Measurements from ENCODE around the gene GFRA1.

Gene GFRA1

DNA sequence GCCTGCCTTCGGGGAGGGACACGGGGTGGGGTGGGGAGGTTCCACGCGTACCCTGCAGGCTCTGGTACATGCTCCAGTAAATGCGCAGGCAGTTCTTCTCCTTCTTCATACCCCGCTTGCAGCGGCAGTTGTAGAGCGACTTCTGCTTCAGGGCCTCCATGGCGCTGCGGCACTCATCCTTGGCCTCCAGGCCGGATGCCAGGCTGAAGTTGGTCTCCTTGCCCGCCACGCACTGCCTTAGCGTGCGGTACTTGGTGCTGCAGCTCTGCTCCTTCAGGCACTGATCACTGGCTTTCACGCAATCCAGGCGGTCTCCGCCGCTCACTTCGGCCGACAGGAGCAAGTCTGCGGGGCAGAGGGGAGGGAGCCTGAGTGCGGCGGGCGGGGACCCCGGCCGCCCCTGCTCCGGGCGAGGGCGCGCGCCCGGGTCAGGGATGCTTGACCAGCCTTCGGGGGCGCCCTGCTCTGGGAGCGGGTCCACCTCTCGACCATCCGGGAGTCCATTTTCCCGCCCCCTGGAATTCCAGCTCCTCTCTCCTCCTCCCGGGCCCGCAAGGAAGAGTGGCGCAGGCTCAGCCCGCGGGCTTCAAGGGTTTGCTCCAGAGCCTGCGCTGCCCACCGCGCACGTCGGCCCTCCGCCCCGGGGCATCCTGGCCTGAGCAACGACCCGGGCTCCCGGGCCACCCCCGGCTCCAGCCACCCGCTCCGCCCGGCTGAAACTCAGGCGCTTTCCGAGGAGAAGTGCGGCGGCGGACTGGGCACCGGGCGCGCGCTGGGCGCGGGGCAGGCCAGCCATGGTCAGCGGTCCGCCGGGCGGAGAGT is 2.0 kb downstream of the GFRA1 start:
- no peak for DNase-seq

DNA sequence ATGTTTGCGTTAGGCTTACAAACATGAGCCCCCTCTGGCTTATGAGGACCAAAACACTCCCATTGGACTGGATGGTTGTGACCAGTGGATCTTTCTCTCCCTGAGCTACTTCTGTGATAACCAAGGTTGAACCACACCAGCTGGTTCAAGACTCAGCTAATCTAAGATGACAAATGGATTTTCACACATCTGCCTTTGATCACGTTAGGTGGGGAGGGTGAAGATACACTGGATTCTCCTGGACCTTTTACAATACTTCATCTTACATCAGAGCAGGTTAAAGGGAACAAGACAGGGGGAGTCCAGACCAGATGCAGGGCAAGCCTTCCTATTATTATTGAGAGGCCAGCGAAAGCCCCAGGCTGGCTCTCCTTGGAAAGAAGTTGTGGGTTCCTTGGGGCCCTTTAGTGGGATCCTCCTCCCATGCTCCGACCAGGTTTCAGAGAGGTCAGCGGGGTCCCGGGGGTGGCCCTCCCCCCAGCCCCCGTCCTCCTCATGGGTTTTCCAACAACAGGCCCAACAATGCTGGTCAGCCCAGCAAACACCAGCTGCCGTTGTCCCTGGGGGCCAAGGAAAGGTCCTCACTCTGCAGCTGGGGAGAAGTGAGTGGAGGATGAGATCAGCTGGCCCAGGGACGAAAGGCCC is 2.8 kb downstream of the GFRA1 start:
- DNase-seq = no peak

DNA sequence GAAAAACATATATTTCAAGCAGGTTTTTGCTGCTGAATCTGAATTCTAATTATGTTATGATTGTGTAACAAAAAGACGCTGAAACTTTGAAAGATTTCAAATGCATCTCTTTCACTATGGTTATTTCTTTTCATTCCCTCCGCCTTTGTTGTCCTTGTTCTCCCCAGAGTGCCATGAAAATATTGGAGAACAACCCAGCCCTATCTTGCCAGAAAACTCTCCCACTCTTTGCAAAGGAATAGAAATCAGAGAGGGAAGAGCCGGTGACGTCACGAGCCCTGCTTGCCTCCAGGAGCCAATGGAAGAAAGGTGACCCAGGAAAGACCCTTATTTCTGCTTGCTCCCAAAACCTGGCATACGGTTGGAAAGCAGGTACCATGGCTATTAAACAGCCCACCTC is 3.4 kb downstream of the GFRA1 start:
- DNase-seq = no peak

DNA sequence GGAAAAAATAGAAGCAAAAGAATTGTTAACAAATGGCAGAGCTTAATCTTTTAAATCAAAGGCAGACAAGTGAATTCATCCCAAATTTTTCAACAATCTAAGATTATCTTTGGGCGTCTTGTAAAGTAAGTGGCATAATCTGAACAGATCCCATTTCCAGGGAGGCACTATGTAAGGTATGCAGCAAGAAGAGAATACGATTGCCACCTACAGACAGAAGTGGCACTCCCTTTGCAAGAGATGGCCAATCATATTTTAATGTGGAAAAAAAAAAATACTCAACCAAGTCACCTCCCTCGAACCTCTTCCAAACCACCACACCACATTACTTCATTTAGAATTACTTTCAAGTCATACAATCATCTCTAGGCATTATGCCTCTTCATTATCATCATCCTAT is 4.0 kb downstream of the GFRA1 start:
- no peak for DNase-seq

DNA sequence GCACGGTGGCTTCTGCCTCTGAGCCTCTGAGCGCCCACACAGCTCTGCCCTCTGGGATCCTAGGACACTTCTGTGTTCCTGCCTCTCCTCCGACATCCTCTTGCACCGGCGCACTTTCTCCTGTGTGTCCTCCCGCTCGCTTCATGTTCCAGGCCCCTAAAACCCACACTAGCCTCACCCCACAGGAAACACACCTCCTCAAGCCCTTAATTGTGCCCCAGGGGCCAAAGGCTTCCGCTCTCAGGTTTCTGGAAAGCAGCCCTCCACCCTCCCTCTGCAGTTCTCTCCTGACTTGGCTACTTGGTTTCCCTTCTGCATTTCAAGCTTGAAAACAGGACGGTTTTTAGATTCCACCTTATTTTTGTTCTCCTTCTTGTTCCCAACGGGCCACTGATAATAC is 7.3 kb downstream of the GFRA1 start:
- no peak for DNase-seq

DNA sequence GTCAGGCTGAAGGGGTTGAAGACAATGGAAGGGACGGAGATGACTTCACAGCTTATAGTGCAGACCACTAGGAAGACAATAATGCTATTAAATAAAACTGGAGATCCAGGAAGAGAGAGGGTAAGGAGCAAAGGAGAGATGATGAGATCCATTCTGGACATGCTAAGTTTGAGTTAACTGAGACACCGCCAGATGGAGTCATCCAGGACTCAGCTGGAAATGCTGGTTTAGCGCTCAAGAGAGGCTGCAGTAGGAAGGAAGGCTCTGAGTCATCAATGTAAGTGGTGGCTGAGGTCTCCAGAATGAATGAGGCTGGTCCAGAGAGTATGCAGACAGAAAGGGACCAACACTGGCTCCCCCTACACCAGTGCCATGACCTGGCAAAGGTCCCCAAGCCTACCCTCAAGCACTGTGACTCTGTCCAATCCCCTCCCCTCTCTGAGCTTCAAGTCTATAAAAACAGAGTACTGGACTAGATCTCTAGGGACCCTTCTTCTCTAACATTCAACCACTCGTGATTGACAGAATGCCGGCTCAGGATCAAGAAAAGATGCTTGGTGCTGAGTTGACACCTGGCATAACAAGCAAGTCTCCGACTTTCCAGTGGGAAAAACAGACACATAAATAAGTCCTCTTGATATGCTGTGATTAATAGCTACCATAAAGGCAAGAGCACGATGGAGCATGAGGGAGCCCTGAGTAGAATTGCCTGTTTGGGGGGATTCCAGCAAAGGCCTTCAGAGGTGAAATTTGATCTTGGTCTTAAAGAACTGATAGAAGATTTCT is 8.9 kb downstream of the GFRA1 start:
- DNase-seq = no peak

DNA sequence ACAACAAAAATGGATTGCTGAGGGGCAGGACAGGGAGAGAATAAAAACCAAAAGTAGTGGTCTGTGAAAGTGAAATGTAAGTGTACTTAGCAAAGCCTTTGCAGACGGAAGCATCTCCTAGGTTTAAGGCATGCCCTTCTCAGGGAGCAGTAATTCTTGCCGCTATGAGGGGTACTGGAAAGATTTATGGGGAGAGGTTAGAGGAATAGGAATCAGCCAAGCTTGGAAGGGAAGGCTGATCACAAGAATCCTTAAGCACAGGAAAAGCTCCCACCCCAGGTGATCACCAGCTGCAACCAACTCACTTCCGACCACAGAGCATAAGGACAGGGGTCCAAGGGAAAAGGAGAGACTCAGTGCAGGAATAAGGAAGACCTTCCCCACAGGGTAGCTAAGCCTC is 10.3 kb downstream of the GFRA1 start:
- DNase-seq = no peak

DNA sequence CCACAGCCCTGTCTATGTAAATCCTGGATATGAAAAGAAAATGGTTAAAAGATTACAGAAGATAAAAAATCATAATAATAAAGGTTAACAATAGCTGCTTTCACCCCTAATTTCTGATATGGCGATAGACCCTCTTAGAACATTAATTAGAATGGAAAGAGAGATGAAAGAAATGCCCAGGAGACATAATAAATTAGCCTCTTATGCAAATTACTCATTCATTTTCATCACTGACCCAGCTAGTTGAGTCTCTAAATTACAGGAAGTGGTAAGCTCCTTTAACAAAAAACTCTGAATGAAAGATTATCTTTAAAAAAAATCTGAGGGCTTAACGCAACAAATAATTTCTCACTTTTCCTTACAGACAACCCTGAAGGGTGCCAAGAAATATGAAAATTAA is 12.4 kb downstream of the GFRA1 start:
- no peak for DNase-seq

DNA sequence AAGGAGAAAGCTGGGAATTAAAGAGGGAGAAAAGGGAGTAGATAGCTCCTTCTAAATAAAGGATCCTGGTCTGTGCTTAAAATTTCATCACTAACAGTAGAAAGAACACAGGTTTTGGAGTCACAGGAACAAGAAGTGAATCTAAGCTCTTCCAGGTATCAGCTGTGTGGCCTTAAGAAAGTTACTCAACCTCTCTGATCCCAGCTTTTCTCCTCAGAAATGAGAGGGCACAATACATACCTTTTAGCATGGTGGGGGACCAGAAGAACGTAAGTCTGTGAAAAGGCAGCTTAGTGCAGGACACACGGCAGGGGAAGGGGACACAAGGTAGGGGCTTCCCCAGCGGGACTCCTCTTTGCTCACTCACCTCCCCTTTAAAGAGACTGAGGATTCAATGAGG is 13.4 kb downstream of the GFRA1 start:
- DNase-seq = no peak

DNA sequence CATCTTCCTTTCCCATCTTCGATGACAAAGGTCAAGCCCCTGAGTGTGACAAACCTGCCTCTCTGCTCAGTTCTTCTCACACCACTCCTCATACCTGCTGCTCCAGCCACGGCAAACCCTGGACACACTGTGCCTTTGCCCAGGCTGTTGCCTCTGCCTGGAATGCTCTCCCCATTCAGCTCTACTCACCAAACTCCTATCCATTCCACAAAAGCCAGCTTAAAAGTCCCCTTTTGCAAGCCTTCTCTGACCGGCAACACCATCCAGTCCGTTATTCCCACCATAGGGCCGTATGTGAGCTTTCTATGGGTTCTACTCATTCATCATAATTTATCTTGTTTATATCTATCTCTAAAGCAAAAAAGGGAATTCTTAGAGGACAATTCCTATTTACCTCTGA is 15.2 kb downstream of the GFRA1 start:
- DNase-seq = no peak

DNA sequence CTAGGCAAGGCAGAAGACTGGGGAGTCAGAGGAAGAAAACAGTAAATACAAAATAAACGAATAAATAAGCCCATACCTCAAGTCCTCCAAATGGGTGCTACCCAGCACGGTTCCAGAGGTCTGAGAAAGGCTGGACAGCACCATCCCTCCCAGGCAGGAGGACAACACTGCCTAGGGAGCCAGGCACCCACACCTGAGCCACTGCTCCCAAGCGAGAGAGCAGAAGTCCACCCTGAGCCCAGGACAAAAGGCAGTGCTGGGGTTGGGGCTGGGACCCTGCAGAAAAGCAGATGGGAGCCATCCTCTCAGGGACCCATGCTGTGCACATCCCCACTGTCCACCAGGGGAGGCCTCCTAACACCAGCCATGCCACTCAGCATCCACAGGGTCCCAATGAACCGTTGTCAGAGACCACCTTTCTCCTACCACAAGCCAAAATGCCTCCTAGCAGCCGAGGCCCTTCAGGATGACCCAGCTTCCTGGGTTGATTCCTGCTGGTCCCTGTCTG is 16.2 kb downstream of the GFRA1 start:
- no peak for DNase-seq

DNA sequence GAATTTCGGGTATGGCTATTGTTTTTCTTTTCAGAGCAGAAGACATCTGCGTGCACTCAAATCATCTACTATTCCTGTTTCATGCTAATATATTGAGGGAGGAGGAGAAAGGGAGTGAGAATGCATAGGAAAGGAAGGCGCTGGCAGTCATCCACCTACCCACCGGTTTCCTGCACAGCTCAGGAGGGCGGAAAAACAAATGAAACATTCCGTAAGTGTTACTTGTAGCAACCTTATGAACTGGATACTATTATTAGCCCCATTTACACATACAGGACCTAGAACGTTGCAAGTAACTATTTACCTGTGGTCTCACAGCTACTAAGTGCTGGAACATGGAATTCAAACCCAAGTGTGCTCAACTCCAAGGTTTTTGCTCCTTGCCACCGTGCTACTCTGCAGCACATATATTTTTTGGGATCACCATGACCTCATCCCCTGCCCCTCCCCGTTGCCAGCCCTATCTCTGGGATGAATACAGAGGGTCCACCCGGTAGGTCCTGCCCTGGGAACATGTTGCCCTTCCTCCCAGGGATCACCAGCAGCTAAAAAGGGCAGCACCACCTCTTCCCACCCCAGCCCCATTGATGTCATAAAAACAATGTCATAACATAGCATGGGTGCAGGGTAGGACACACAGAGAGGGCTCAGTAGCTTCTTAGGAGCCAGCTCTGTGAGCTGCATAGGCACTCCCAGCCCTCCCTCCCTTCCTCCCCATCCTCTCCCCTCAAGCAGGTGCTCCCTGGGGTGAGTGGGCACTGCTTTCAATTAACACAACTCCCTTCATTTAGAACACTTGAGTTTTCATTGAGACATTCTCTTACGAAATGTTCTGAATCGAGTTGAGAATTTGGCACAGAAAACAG is 16.9 kb downstream of the GFRA1 start:
- no peak for DNase-seq

DNA sequence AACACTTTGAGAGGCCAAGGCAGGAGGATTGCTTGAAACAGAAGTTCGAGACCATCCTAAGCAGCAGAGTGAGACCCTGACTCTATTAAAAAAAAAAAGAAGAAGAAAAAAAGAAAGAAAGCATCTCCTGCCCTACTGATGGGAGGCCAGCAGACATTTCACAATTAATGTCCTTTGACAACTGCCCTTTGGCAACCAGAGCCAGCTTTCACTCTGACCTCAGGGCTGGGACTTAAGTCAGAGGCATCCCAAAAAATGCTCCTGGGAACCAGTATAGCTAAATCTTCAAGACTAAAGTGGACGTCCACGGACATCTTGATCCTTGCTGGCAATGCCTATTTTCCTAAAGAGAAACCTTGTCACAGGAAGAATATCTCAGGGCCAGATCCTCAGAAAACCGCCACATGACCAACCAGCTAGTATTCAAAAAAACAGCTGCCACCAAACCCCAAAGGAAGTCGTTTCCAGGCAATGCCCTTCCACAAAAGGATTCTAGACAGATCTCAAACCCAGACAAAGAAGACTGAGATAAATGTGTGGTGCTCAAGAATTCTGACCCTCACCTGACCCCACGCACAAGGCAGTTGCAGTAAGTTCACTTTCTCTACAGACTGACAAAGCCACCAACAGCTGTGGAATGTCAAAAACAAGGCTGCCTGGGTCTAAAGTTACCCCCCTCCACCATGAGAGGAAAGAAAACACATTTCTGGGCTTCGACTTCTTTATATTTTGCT is 18.4 kb downstream of the GFRA1 start:
- no peak for DNase-seq

DNA sequence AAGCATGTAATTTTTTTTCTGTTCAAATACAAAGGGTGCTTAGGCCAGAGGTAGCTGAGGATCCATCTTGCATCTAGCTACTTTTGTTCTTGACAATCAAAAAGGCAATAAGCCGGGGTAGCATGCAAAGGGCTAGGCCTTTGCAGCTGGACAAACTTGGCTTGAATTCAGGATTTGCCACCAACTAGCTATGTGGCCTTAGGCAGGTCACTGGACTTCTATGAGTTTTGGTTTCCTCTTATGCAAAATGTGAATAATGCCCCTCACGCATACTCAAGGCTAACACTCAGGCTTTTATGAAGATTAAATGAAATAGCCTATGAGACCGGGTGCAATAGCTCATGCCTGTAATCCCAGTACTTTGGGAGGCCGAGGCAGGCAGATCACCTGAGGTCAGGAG is 19.3 kb downstream of the GFRA1 start:
- DNase-seq = no peak

DNA sequence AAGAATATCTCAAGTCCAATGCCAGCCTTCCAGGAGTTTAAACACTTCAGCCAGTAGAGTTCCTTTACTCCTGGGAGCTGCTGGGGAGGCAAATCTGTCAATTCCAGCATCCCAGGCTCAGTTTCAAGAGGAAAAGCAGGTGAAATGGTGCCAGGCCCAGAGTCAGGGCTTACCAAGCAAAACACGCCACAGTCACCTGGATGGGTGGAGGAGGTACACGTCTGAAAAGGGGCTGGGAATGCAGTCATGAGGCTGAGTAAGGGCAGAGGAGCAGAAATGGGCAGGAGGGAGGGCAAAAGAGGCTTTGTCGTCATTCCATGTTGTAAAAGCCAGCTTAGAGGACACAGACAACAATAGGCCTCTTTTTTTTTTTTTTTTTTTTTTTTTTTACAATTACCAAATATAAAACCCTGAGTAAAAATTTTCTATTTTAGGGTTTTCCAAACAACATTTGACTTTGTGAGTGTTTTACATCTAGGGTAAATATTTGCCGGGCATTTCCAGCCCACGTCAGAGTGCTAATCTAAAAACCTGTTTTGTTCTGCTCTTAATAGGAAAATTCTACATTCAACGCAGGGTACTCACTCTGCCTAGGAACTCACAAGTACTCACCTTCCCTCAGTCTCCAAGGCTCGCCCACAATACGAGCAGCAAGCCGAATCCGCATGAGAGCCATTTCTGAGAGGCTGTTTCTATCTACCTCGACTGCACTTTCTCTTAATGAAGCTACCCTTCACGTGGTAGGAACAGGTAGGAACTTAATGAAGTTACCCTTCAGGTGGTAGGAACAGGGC is 21.2 kb downstream of the GFRA1 start:
- no peak for DNase-seq

DNA sequence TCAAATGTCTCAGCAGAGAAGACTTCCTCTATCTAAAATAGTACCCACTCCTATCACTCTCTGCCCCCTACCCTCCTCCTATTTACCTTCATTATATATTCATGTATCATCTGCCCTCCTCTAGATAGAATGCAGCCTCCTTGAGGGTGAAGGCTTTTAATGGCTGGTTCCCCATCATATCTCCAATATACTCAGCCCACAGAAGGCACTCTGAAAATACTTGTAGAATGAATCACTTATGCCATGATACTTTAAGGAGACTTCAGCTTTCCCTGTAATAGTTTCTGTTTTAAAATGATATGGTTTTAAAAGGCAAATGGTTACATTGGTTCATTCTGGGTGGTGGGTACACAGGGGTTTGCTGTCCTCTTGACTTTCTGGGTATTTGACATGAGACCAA is 25.3 kb downstream of the GFRA1 start:
- DNase-seq = no peak

DNA sequence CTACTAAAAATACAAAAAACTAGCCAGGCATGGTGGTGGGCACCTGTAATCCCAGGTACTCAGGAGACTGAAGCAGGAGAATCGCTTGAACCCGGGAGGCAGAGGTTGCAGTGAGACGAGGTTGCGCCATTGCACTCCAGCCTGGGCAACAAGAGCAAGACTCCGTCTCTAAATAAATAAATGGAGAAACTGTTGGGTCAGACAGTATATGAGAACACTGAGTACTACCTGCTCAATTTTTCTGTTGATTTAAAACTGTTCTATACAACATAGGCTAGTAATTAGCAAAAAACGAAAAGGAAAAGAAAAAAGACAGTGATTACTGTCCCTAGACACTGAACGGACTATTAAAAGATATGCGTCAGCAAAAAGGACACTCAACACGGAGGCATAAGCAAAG is 26.7 kb downstream of the GFRA1 start:
- DNase-seq = no peak

DNA sequence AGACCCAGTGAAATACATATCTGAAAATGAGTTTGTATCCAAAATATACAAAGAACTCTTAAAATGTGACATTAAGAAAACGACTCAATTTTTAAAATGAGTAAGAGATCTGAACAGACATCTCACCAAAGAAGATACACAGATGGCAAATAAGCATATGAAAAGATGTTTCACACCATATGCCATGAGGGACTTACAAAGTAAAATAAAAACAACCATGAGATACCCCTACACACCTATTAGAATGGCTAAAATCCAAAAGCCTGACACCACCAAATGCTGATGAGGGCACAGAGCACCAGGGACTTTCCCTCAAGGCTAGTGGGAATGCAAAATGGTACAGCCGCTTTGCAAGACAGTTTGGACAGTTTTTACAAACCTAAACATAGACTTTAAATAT is 27.9 kb downstream of the GFRA1 start:
- no peak for DNase-seq

DNA sequence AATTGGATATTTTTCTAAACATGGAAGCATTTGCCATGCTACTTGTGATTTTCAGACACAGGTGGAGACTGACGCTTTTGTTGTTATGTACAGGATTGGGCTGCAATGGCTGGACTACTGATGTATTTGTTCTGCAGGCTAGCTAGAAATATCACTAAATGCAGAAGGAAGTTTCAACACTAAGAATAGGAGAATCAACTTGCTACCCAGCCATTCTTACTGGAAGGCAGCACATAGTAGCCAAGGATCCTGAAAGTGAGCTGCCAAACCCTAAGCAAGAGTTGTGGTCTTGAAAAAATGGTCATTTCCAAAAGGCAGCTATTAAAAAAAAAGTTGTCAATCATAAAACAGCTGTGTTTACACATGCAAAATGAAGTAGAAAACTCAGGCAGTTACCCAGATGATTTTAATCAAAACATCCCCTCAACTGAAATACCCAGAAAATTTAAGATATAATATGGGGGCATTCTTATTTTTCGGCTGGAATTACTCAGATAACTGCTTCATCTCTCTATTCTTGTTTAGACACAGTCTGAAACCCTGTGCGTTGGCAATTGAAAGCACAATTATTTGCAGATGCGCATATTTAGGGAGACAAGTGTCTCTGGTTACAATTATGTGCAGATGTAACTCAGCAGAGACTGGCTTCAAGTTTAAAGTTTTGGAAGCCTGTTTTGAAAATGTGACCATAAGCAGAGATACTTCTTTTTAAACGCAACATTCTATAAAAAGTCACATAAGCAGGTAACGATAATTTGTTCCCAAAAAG is 31.2 kb downstream of the GFRA1 start:
- DNase-seq = no peak

DNA sequence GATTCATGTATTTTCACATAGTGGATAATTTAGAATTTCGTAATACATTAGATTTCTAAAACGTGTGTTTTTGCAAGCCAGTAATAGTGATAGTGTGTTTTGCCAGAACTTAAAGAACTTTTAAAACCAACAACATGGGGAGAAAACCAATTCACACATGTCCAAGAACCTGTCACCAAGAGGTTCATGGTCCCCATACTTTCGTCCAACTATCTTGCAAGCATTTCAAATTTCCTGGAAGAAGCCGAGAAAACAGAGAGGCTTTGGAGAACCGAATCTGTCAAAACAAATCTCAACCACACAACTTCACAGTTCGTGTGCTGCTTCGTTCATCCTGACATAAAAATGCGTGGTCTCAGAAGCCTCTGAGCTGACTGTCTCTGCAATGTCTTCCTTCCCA is 31.9 kb downstream of the GFRA1 start:
- DNase-seq = no peak

Measured in NCI-H1694 treated with DMSO at 0.1 percent for 48 hours (cell line).